ENCODE data around the gene CCDC88C. TPM values are rescaled to one million over a fixed set of nuclear protein-coding genes. Genes with fewer than 3 reads are reported as not detected.

Gene CCDC88C
- total and polyA plus RNA-seq, 12 donors: 2.2 to 8.4 (median 4.9) TPM

DNA sequence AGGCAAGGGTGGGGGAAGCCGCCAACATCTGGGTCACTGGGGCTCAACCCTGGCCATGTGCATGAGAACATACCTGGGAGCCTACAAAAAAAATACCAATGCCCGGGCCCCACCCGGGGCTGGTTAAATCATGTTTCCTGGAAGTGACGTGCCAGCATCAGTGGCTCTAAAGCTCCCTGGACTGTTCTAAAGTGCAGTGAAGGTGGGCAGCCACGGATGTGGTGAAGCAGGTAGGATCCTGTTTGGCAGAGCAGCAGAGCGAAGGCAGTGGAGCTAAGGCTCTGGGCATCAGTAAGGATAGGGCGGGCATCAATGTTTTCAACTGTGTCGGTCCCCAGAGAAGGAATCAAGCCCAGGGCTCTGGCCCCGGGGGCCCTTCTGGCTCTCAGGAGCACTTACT is 172.6 kb downstream of the CCDC88C start:
- 85 to 86% methylated on average over 9 of the region's 9 CpGs for WGBS, 2 donors
- intact Hi-C loops (cut with DNase I): no loop called here
- peak in 3 of 8 donors; percentile 21 to 34 (median 29) for ATAC-seq
- no peak for DNase-seq
- H3K27ac ChIP-seq: peak overlapping the region in 3 of 10 donors; percentile 9 to 84 (median 14)
- H3K9me3 ChIP-seq: peaks cover 0 to 6% (median 0%) of the 10 kb centered on the region in 11 donors
- TF ChIP-seq, protein P1, sequence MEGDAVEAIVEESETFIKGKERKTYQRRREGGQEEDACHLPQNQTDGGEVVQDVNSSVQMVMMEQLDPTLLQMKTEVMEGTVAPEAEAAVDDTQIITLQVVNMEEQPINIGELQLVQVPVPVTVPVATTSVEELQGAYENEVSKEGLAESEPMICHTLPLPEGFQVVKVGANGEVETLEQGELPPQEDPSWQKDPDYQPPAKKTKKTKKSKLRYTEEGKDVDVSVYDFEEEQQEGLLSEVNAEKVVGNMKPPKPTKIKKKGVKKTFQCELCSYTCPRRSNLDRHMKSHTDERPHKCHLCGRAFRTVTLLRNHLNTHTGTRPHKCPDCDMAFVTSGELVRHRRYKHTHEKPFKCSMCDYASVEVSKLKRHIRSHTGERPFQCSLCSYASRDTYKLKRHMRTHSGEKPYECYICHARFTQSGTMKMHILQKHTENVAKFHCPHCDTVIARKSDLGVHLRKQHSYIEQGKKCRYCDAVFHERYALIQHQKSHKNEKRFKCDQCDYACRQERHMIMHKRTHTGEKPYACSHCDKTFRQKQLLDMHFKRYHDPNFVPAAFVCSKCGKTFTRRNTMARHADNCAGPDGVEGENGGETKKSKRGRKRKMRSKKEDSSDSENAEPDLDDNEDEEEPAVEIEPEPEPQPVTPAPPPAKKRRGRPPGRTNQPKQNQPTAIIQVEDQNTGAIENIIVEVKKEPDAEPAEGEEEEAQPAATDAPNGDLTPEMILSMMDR (IDR thresholded peaks at IDR 0.05): no peak
- H3K27me3 ChIP-seq: no peaks in the 10 kb centered on the region
- peak overlapping the region in 3 of 10 donors; percentile 2 to 47 (median 28) for H3K4me3 ChIP-seq
- H3K4me1 ChIP-seq: peaks cover 0 to 52% (median 0%) of the 10 kb centered on the region in 9 donors
- H3K36me3 ChIP-seq: no peaks in the 10 kb centered on the region

DNA sequence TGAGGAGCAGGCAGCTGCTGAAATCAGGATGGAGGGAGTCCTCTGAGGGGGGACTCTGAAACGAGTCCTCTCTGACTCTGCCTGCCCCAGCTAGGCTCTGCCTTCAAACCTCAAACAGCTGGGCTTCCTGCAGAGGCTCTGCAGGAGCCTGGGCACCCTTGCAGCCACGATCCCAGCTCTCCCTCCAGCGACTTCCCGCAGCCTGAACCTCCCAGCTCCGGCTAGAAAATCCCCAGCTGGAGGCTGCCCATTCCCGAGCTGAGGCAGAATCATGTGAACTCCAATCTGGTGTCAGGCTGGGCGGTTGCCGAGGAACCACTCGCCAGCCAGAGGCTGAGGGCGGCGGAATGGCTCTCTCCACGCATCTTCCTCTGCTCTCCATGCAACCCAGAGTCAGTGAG is 173.1 kb downstream of the CCDC88C start, which contains the start of gene GPR68:
GPR68 (minus strand) TSS at position 204 of the 401 bp plus-strand sequence. CDS start 9,654 bp downstream, outside the sequence.
- H3K27me3 ChIP-seq: no peaks in the 10 kb centered on the region
- H3K27ac ChIP-seq: peak within 1 kb of the TSS in 3 of 10 donors; percentile 9 to 84 (median 14)
- DNase-seq (peak; percentile 43 to 53), ATAC-seq (peak; percentile 63 to 80 (median 69))
- intact Hi-C loops (cut with DNase I): no loop called here
- TF ChIP-seq, protein P1 (IDR thresholded peaks at IDR 0.05): no peak
- H3K4me3 ChIP-seq: peak within 1 kb of the TSS in 7 of 10 donors; percentile 2 to 47 (median 28)
- WGBS, 2 donors: 24 to 31% methylated on average over 12 of the region's 12 CpGs
- H3K36me3 ChIP-seq: no peaks in the 10 kb centered on the region
- H3K4me1 ChIP-seq: peaks cover 0 to 47% (median 0%) of the 10 kb centered on the region in 9 donors
- H3K9me3 ChIP-seq: peaks cover 0 to 6% (median 0%) of the 10 kb centered on the region in 11 donors

DNA sequence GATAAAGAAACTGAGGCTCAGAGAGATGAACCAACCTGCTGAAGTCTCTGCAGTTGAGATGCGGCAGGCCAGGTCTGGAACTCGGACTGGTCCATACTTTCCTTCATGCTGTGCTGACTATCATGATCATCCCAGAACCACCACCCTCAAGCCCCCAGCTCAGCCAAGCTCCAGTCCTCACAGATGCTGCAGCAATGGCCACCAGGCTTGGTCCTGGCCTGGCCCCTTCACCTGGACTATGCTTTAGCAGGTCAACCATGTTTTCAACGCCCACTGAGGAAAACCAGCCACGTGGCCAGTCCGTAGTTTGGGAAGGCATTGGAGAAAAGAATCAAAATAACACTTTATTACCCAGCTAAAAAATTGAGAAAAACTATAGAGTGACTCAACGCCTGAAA is 174.5 kb downstream of the CCDC88C start:
- H3K4me1 ChIP-seq: peaks cover 0 to 44% (median 0%) of the 10 kb centered on the region in 9 donors
- no peak for DNase-seq
- peak overlapping the region in 3 of 10 donors; percentile 11 to 47 (median 26) for H3K4me3 ChIP-seq
- no peaks in the 10 kb centered on the region for H3K27me3 ChIP-seq
- H3K36me3 ChIP-seq: no peaks in the 10 kb centered on the region
- no peak for ATAC-seq
- 87 to 90% methylated on average over 6 of the region's 6 CpGs for WGBS, 2 donors
- intact Hi-C loops (cut with DNase I): no loop called here
- peak overlapping the region in 2 of 10 donors; percentile 11 to 84 for H3K27ac ChIP-seq
- TF ChIP-seq, protein P1 (IDR thresholded peaks at IDR 0.05): no peak
- H3K9me3 ChIP-seq: peaks cover 0 to 6% (median 0%) of the 10 kb centered on the region in 11 donors

DNA sequence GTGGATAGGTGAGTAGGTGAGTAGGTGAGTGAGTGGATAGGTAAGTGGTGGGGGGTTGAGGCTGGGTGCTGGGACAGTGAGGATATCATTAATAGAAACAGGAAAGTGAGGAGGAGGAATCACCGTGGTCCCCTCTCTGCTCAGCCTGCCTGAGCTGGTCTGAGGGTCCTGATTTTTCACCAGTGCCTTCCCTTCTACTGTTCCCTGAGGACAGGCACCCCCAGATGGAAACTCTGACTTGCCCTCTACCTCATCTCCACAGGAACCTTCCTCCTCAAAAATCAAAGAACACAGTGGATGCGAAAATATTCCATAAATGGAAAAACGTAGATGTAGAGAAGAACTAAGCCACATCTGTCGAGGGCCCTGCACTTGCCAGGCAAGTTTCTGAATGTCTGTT is 175.0 kb downstream of the CCDC88C start:
- TF ChIP-seq, protein P1 (IDR thresholded peaks at IDR 0.05): no peak
- H3K4me1 ChIP-seq: peaks cover 0 to 48% (median 0%) of the 10 kb centered on the region in 9 donors
- DNase-seq: no peak
- intact Hi-C loops (cut with DNase I): no loop called here
- ATAC-seq: no peak
- H3K9me3 ChIP-seq: peaks cover 0 to 6% (median 0%) of the 10 kb centered on the region in 11 donors
- 84 to 89% methylated on average over 4 of the region's 4 CpGs for WGBS, 2 donors
- H3K27ac ChIP-seq: peak overlapping the region in 2 of 10 donors; percentile 11 to 84
- H3K27me3 ChIP-seq: no peaks in the 10 kb centered on the region
- H3K36me3 ChIP-seq: no peaks in the 10 kb centered on the region
- H3K4me3 ChIP-seq: peak overlapping the region in 2 of 10 donors; percentile 11 to 47

All from heart right ventricle (tissue), 16 donors.